Endothelial cell (in vitro differentiated cells): ENCODE results near the gene VAC14. TPM values are rescaled to one million over a fixed set of nuclear protein-coding genes. Genes with fewer than 3 reads are reported as not detected.
"Not testable (repeated sequence)": the region's sequence is repeated elsewhere in the genome, so short reads cannot be mapped to it uniquely, and the experiment has no call there.

Experiments
- DNase-seq: peaks from one replicate; pipeline ENCODE4 v3.0.0; 2021; ENCODE audit warnings: low spot score
- H3K27ac Mint-ChIP-seq: one replicate; pipeline ENCODE4 v1.8.0; 2021; ENCODE audit warnings: mixed read lengths, inconsistent platforms; ENCODE audit not compliant: unreplicated experiment
- H3K27me3 Mint-ChIP-seq: one replicate; pipeline ENCODE4 v1.8.0; 2021; ENCODE audit warnings: mild to moderate bottlenecking, moderate library complexity, mixed read lengths, inconsistent platforms; ENCODE audit not compliant: unreplicated experiment
- H3K36me3 Mint-ChIP-seq: one replicate; pipeline ENCODE4 v1.8.0; 2021; ENCODE audit warnings: mild to moderate bottlenecking, low read depth, mixed read lengths, inconsistent platforms; ENCODE audit not compliant: unreplicated experiment
- H3K4me1 Mint-ChIP-seq: one replicate; pipeline ENCODE4 v1.8.0; 2021; ENCODE audit warnings: mild to moderate bottlenecking, mixed read lengths, inconsistent platforms; ENCODE audit not compliant: unreplicated experiment
- H3K4me3 Mint-ChIP-seq: one replicate; pipeline ENCODE4 v1.8.0; 2021; ENCODE audit warnings: mild to moderate bottlenecking, mixed read lengths, inconsistent platforms; ENCODE audit not compliant: unreplicated experiment
- H3K9me3 Mint-ChIP-seq: one replicate; pipeline ENCODE4 v1.8.0; 2021; ENCODE audit warnings: mixed read lengths, inconsistent platforms; ENCODE audit not compliant: unreplicated experiment
- CTCF ChIP-seq: fragments of 200-600 bp; sonication (generic); IDR thresholded peaks from one replicate; pipeline ENCODE4 v1.5.0; 2021; ENCODE audit warnings: antibody characterized with exemption; ENCODE audit not compliant: unreplicated experiment
- total RNA-seq: library from RNA; stranded (reverse); fragmentation: NEBNext Ultra II Directional; extraction: Animal tissue kit (Norgen Biotek cat#: 25700); gene quantifications from one replicate; pipeline ENCODE4 v1.2.1, GENCODE V29; 2021; ENCODE audit not compliant: unreplicated experiment

The VAC14 gene
- total RNA-seq, 1 donor from 2014 or later: 35.6 TPM

- no peaks in the 10 kb centered on the region for H3K9me3 Mint-ChIP-seq
- TF ChIP-seq CTCF: no peak
- H3K4me3 Mint-ChIP-seq: no peak overlapping the region
- peaks cover 1% of the 10 kb centered on the region for H3K27me3 Mint-ChIP-seq
- no peak overlapping the region for H3K27ac Mint-ChIP-seq
- H3K36me3 Mint-ChIP-seq: peaks cover 20% of the 10 kb centered on the region
- H3K4me1 Mint-ChIP-seq: peaks cover 28% of the 10 kb centered on the region
- no peak for DNase-seq
These were observed 56.6 kb downstream of the VAC14 start for GRCh38 chr16:70744366-70744765.

GRCh38 chr16:70743791-70744190 is 57.2 kb downstream of the VAC14 start:
- Mint-ChIP-seq H3K4me3 (peak overlapping the region; percentile 80), H3K36me3 (peaks cover 20% of the 10 kb centered on the region), H3K27ac (no peak overlapping the region), H3K27me3 (peaks cover 1% of the 10 kb centered on the region), H3K4me1 (peaks cover 31% of the 10 kb centered on the region), H3K9me3 (no peaks in the 10 kb centered on the region)
- DNase-seq: no peak
- no peak for TF ChIP-seq CTCF

- H3K4me1 Mint-ChIP-seq: peaks cover 34% of the 10 kb centered on the region
- not testable (repeated sequence) for H3K27ac Mint-ChIP-seq, DNase-seq, H3K9me3 Mint-ChIP-seq, H3K27me3 Mint-ChIP-seq, H3K4me3 Mint-ChIP-seq
- H3K36me3 Mint-ChIP-seq: peaks cover 20% of the 10 kb centered on the region
These were observed 58.0 kb downstream of the VAC14 start for GRCh38 chr16:70742967-70743366.

GRCh38 chr16:70741783-70742125 is 59.2 kb downstream of the VAC14 start:
- Mint-ChIP-seq H3K27me3 (peaks cover 8% of the 10 kb centered on the region), H3K4me1 (peaks cover 34% of the 10 kb centered on the region), H3K27ac (peak overlapping the region; percentile 52), H3K4me3 (no peak overlapping the region), H3K9me3 (no peaks in the 10 kb centered on the region), H3K36me3 (peaks cover 20% of the 10 kb centered on the region)
- no peak for DNase-seq
- TF ChIP-seq CTCF: no peak

GRCh38 chr16:70740914-70741782 is 59.8 kb downstream of the VAC14 start:
- no peaks in the 10 kb centered on the region for H3K9me3 Mint-ChIP-seq
- H3K27ac Mint-ChIP-seq: peak overlapping the region; percentile 52
- TF ChIP-seq CTCF: no peak
- peak overlapping the region; percentile 31 for H3K4me3 Mint-ChIP-seq
- H3K4me1 Mint-ChIP-seq: peaks cover 29% of the 10 kb centered on the region
- H3K36me3 Mint-ChIP-seq: peaks cover 20% of the 10 kb centered on the region
- H3K27me3 Mint-ChIP-seq: peaks cover 12% of the 10 kb centered on the region
- DNase-seq: no peak
